ENCODE results near the gene TAS1R1.
"Not testable (repeated sequence)": the region's sequence is repeated elsewhere in the genome, so short reads cannot be mapped to it uniquely, and the experiment has no call there.

The TAS1R1 gene

DNA sequence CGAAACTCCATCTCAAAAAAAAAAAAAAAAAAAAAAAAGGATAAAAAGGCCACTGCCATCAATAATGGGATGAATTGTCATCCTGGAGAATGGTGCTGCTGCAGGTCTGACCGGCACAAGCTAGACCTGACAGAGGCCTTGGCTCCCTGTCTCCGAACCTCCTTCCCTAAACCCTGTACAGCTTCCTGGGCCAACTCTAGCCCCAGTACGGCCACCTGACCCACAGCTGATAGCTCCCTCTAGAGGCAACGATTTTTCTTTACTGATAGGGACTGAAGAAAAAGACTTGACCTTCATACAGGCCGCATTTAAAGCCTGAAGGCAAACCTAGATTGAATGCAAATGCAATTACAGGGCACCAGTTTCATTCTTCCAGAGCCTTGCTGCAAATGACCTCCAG, 31.5 kb upstream of the TAS1R1 start:
- peak; percentile 57 for DNase-seq

GRCh38 chr1:6526316-6526715, 28.8 kb upstream of the TAS1R1 start:
- DNase-seq: no peak

DNA sequence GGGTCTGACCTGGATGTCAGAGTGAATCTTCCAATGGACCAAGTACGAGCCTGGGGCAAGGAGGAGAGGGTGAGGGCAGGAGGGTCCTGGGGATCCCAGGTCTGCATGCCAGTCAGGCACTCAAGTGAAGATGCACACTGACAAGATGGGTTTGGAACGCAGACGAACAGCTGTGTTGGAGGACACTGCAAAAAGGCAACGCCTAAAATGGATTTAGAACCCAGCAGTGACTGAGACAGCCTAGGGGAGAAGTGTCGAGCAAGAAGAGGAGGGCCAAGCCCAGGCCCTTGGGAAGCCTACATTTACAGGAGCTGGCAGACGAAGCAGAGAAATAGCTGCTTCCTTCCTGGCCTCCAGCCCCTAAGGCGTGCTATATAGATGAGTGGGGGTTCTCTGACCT, 26.6 kb upstream of the TAS1R1 start:
- DNase-seq: no peak

- no peak for DNase-seq
These were observed 24.5 kb upstream of the TAS1R1 start for GRCh38 chr1:6530504-6531160.

- no peak for DNase-seq
These were observed 23.1 kb upstream of the TAS1R1 start for GRCh38 chr1:6531996-6532395.

GRCh38 chr1:6534248-6534822, 20.8 kb upstream of the TAS1R1 start:
- no peak for DNase-seq

- DNase-seq: peak; percentile 24
These were observed 19.9 kb upstream of the TAS1R1 start for GRCh38 chr1:6535214-6535613.

DNA sequence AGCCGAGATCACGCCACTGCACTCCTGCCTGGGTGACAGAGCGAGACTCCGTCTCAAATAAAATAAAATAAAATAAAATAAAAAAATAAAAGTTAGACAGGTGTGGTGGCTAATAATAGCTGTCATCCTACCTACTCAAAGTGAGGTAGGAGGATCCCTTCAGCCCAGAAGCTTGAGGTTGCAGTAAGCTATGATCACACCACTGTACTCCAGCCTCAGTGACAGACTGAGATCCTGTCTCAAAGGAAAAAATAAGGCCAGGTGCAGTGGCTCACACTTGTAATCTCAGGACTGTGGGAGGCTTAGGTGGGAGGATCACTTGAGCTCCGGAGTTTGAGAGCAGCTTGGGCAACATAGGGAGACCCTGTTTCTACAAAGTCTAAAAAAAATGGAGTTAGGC, 18.8 kb upstream of the TAS1R1 start:
- no peak for DNase-seq

- DNase-seq: no peak
These were observed 16.2 kb upstream of the TAS1R1 start for GRCh38 chr1:6538956-6539355.

DNA sequence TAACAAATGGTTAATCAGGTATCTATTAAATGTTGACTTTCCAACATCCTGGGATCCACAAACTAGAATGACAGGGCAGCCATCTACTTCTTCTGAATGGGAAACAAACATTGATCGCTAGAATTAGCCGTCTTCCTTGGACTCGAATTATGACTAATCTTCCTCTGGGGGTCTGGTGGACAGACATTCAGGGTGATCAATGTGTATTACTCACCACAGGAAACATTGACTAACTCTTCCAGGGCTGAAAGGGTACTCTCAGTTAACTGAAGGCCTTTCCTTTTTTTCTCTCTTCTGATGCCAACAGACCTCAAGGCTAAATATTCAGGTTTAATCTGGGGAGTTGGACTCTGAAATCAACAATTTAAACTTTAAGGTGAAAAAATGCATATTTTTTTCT, 10.3 kb upstream of the TAS1R1 start:
- no peak for DNase-seq

DNA sequence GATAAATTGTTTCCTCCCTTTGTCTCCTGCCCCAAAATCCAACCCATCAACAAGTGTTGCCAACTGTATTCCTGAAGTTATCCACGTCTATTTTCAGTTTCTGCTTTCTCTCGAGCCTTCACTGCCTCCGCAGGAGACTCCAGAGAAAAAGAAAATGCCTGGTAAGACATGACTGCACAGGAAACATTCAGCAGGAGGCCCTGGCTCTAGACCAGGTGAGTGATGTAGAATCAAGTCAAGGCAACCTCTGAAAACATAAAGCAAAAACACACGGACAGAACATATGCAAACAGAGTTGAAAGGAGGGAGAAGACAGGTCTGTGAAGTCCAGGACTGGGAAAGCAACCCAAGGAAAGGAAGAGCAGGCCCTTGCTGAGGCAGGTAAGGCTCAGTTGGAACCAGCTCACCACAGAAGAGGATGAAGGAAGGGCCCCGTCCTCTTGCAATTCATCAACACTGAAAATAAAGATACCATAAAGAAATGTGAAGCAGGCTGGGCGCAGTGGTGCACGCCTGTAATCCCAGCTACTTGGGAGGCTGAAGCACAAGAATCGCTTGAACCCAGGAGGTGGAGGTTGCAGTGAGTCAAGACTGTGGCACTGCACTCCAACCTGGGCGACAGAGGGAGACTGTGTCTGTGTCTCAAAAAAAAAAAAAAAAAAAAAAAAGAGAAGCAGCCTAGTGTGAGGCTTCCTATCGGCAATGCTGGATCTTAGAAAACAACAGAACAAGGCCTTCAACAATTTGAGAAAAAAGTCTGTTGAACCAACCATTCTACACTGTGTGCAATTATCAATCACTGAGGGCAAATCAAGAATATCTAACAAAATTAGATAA, 9.6 kb upstream of the TAS1R1 start:
- no peak for DNase-seq

GRCh38 chr1:6546326-6546725, 8.8 kb upstream of the TAS1R1 start:
- no peak for DNase-seq

DNA sequence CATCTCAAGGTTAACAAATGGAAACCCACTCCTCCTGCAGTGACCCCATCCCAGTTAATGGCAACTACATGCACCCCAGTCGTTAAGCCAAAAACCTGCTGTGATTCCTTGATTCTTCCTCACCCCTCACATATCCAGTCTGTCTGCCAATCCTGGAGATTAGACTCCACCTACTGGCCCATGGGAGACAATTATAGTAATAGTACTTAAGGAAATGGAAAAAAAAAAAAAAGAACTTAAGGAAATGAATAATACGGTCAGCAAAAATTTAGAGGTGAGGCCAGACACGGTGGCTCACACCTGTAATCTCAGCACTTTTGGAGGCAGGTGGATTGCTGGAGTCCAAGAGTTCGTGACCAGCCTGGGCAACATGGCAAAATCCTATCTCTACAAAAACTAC, 7.8 kb upstream of the TAS1R1 start:
- no peak for DNase-seq

DNA sequence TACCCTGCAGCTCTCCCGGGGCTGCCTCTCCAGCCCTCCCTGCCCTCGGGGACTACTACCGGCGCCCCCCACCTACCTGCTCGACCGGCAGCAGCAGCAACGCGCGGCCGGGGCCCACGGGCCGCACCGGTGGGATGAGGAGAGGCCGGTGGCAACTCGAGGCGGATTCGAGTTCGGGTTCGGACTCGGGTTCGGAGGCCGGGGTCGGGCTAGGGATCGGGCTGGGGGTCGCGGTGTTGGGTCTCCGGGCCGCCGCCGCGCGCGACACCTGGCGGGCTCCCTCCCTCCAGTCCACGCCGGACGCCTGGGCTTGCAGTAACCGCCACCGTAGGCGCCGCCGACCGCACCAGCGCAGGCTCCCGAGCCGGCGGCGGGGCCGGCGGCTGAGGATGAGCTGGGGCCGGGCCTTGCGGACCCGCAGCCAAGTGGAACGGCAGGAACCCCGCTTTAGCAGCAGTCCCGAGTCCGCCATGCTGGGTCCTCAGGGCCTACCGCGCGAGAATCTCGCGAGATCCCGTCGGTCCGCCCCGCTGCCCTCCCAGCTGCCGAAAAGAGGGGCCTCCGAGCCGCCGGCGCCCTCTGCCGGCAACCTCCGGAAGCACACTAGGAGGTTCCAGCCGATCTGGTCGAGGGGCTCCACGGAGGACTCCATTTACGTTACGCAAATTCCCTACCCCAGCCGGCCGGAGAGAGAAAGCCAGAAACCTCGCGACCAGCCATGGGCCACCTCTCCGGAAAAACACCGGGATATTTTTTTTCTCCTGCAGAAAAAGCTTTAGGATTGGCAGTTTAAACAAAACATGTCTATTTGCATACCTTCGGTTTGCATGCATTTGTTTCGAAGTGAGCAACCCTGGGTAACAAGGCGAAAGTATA, 838 bp upstream of the TAS1R1 start, which contains the start of gene NOL9:
TSS of gene NOL9 (minus strand) at position 483 of the 876 bp plus-strand sequence. CDS start at position 472, 11 bp downstream.
- peak; percentile 96 for DNase-seq

- DNase-seq: no peak
These were observed 2.5 kb downstream of the TAS1R1 start for GRCh38 chr1:6557597-6557996.

GRCh38 chr1:6559161-6559560, 4.1 kb downstream of the TAS1R1 start:
- DNase-seq: not testable (repeated sequence)

DNA sequence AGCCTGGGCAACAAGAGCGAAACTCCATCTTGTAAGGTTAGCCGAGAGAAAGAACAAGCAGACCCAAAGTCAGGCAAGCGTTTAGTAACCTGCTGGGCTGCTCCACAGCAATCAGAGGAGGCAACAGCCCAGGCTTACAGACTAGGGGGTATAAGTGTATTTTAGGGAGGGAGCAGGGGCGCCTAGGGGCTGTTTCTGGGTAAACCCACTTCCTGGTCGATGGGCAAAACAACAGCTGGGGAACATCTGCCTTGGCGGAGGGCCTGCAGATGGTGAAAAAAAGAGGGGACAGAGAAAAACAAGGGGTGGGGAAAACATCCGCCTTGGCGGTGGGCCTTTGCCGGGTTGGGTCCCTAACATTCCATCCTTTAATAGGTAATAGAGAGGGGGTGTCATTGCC, 5.2 kb downstream of the TAS1R1 start:
- DNase-seq: no peak

- DNase-seq: no peak
These were observed 13.9 kb downstream of the TAS1R1 start for GRCh38 chr1:6569033-6569432.

DNA sequence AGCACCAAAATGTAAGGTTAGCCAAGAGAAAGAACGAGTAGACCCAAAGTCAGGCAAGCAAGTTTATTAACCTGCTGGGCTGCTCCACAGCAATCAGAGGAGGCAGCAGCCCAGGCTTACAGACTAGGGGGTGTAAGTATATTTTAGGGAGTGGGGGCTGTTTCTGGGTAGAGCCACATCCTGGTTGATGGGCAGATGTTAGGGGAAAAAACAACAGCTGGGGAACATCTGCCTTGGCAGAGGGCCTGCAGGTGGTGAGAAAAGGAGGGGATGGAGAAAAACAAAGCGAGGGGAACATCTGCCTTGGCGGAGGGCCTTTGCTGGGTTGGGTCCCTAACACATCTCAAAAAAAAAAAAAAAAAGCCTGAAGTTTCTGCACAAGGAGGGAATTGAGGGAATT, 15.0 kb downstream of the TAS1R1 start:
- DNase-seq: no peak

DNA sequence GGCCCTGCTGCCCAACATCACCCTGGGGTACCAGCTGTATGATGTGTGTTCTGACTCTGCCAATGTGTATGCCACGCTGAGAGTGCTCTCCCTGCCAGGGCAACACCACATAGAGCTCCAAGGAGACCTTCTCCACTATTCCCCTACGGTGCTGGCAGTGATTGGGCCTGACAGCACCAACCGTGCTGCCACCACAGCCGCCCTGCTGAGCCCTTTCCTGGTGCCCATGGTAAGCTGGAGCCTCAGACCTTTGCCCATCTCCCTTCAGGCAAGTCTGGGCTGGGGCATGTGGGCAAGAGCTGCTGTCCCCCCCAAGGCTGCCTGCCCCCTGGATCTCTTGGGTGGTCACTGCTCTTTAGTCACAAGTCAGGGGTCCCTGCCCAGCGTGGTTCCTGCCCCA, 15.9 kb downstream of the TAS1R1 start:
- no peak for DNase-seq

- no peak for DNase-seq
These were observed 17.7 kb downstream of the TAS1R1 start for GRCh38 chr1:6572653-6573383.

GRCh38 chr1:6574025-6574620, 19.0 kb downstream of the TAS1R1 start:
- no peak for DNase-seq

All from suppressor macrophage treated with lipopolysaccharide for 4 hours (primary cell).